Astrocyte of the spinal cord (primary cell): Measurements from ENCODE around the gene SLC25A26.

Source experiments
- DNase-seq: peaks from one replicate; pipeline ENCODE4 v3.0.0; 2011; ENCODE audit warnings: low read depth, low spot score
- H3K4me3 ChIP-seq: 2 replicates; pipeline ENCODE4 v1.5.1; 2011; ENCODE audit warnings: low read depth, mild to moderate bottlenecking, low read length, moderate library complexity
- CTCF ChIP-seq: IDR thresholded peaks from 2 replicates; pipeline ENCODE4 v1.5.1; 2012; ENCODE audit warnings: low read depth, mild to moderate bottlenecking, low read length, inconsistent platforms
- in situ Hi-C: cut with HindIII; loops from 2 replicates; pipeline ENCODE4 v1.10.0; 2017; ENCODE audit warnings: low sequenced_read_pairs

The SLC25A26 gene

GRCh38 chr3:66404903-66405700 lies 184.3 kb downstream of the SLC25A26 start:
- H3K4me3 ChIP-seq = no peak overlapping the region
- in situ Hi-C loops = no loop called here
- TF ChIP-seq CTCF = no peak
- DNase-seq = no peak

- peak; percentile 86 for DNase-seq
- in situ Hi-C loops = no loop called here
- TF ChIP-seq CTCF = no peak
- no peak overlapping the region for H3K4me3 ChIP-seq
Observed at GRCh38 chr3:66405701-66406091, 184.9 kb downstream of the SLC25A26 start.

- TF ChIP-seq CTCF = no peak
- no peak for DNase-seq
- in situ Hi-C loops = no loop called here
- H3K4me3 ChIP-seq = no peak overlapping the region
Observed at GRCh38 chr3:66406163-66406562, 185.4 kb downstream of the SLC25A26 start.

GRCh38 chr3:66406831-66407610 lies 186.2 kb downstream of the SLC25A26 start:
- no peak for DNase-seq
- TF ChIP-seq CTCF = peak; percentile 3
- H3K4me3 ChIP-seq = no peak overlapping the region
- in situ Hi-C loops = no loop called here

GRCh38 chr3:66407611-66408218 lies 186.9 kb downstream of the SLC25A26 start:
- H3K4me3 ChIP-seq = no peak overlapping the region
- in situ Hi-C loops = no loop called here
- peak; percentile 94 for TF ChIP-seq CTCF
- peak; percentile 53 for DNase-seq

- no peak overlapping the region for H3K4me3 ChIP-seq
- in situ Hi-C loops = no loop called here
- no peak for DNase-seq
- no peak for TF ChIP-seq CTCF
Observed at GRCh38 chr3:66409771-66410754, 189.3 kb downstream of the SLC25A26 start.
